Measurements from ENCODE around the gene IQGAP2. TPM values are rescaled to one million over a fixed set of nuclear protein-coding genes. Genes with fewer than 3 reads are reported as not detected.

IQGAP2 gene
- total RNA-seq, 2 experiments from 2014 or later = 118 to 124 TPM

- H3K9me3 Mint-ChIP-seq = no peaks in the 10 kb centered on the region
- H3K4me1 Mint-ChIP-seq = peaks cover 67% of the 10 kb centered on the region
- ChIA-PET CTCF (interaction anchor here (0.6 to 6.1 kb wide), 4 partner anchors 24 to 134 kb away, joined by 3 to 40 read pairs (median 14); partner anchors contain the start of gene S100Z), POLR2A (interaction anchor here (0.6 to 6.1 kb wide), 7 partner anchors 14 to 312 kb away, joined by 3 to 67 read pairs (median 4); partner anchors contain the start of gene IQGAP2)
- peak overlapping the region; percentile 83 for H3K4me3 Mint-ChIP-seq
- peak; percentile 42 for DNase-seq
- H3K27me3 Mint-ChIP-seq = no peaks in the 10 kb centered on the region
- H3K36me3 Mint-ChIP-seq (ENCODE audit: low read depth) = peaks cover 26% of the 10 kb centered on the region
- peak overlapping the region; percentile 76 for H3K27ac Mint-ChIP-seq
Observed at GRCh38 chr5:76714751-76715485, 311.8 kb downstream of the IQGAP2 start.

- DNase-seq = no peak
- Mint-ChIP-seq H3K27ac (peak overlapping the region; percentile 76), H3K4me3 (peak overlapping the region; percentile 83), H3K9me3 (no peaks in the 10 kb centered on the region), H3K27me3 (no peaks in the 10 kb centered on the region), H3K36me3 (ENCODE audit: low read depth) (peaks cover 24% of the 10 kb centered on the region), H3K4me1 (peaks cover 63% of the 10 kb centered on the region)
- ChIA-PET CTCF (interaction anchor here (0.6 to 6.1 kb wide), 3 partner anchors 24 to 134 kb away, joined by 3 to 40 read pairs (median 6); partner anchors contain the start of gene S100Z), POLR2A (interaction anchor here (0.7 to 6.1 kb wide), 4 partner anchors 17 to 59 kb away, joined by 3 to 67 read pairs (median 33); no protein-coding TSS in a partner anchor)
Observed at GRCh38 chr5:76715486-76715735, 312.3 kb downstream of the IQGAP2 start.

DNA sequence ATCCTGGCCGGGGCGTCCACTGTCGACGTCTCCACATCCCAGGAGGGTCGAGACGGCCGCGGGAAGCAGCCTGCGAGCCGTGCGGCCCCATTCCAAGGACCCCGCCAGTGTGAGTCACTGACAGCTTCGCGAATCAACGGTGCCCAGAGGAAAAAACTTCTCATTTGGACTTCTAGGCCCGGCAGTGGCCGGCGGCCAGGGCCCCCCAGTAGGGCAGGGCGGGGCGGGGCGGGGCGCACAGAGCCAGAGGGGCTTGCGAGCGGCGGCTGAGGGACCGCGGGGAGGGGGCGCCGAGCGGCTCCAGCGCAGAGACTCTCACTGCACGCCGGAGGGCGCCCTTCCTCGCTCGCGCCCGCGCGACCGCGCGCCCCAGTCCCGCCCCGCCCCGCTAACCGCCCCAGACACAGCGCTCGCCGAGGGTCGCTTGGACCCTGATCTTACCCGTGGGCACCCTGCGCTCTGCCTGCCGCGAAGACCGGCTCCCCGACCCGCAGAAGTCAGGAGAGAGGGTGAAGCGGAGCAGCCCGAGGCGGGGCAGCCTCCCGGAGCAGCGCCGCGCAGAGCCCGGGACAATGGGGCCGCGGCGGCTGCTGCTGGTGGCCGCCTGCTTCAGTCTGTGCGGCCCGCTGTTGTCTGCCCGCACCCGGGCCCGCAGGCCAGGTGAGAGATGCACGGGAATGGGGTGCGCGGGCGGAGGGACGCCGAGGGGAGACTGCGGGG is 312.8 kb downstream of the IQGAP2 start, which contains the start of gene F2R:
F2R (plus strand) TSS at position 391 of the 720 bp plus-strand sequence; CDS start at position 573, 182 bp downstream.
- H3K36me3 Mint-ChIP-seq (ENCODE audit: low read depth) = peaks cover 19% of the 10 kb centered on the region
- ChIA-PET POLR2A (interaction anchor here (1.7 to 6.1 kb wide), 4 partner anchors 17 to 59 kb away, joined by 9 to 67 read pairs (median 33); no protein-coding TSS in a partner anchor), CTCF (interaction anchor here (0.6 to 6.1 kb wide), 4 partner anchors 23 to 134 kb away, joined by 3 to 40 read pairs (median 18); partner anchors contain the start of gene S100Z)
- H3K4me1 Mint-ChIP-seq = peaks cover 61% of the 10 kb centered on the region
- H3K4me3 Mint-ChIP-seq = peak within 1 kb of the TSS; percentile 83
- H3K27ac Mint-ChIP-seq = peak within 1 kb of the TSS; percentile 76
- H3K27me3 Mint-ChIP-seq = no peaks in the 10 kb centered on the region
- no peaks in the 10 kb centered on the region for H3K9me3 Mint-ChIP-seq
- DNase-seq = peak; percentile 72

- H3K4me1 Mint-ChIP-seq = peaks cover 58% of the 10 kb centered on the region
- DNase-seq = peak; percentile 35
- peaks cover 20% of the 10 kb centered on the region for H3K36me3 Mint-ChIP-seq (ENCODE audit: low read depth)
- CTCF ChIA-PET = interaction anchor here (0.6 to 6.1 kb wide), 5 partner anchors 16 to 116 kb away, joined by 3 to 40 read pairs (median 4); no protein-coding TSS in a partner anchor
- peak overlapping the region; percentile 83 for H3K4me3 Mint-ChIP-seq
- no peaks in the 10 kb centered on the region for H3K9me3 Mint-ChIP-seq
- peak overlapping the region; percentile 76 for H3K27ac Mint-ChIP-seq
- no peaks in the 10 kb centered on the region for H3K27me3 Mint-ChIP-seq
- POLR2A ChIA-PET = interaction anchor here (0.6 to 6.1 kb wide), 6 partner anchors 10 to 58 kb away, joined by 3 to 67 read pairs (median 7); no protein-coding TSS in a partner anchor
Observed at GRCh38 chr5:76716456-76717157, 313.5 kb downstream of the IQGAP2 start.

- POLR2A ChIA-PET = interaction anchor here (0.6 to 6.1 kb wide), 6 partner anchors 9 to 57 kb away, joined by 3 to 67 read pairs (median 7); no protein-coding TSS in a partner anchor
- peaks cover 53% of the 10 kb centered on the region for H3K4me1 Mint-ChIP-seq
Observed at GRCh38 chr5:76717222-76718083, 314.4 kb downstream of the IQGAP2 start.

DNA sequence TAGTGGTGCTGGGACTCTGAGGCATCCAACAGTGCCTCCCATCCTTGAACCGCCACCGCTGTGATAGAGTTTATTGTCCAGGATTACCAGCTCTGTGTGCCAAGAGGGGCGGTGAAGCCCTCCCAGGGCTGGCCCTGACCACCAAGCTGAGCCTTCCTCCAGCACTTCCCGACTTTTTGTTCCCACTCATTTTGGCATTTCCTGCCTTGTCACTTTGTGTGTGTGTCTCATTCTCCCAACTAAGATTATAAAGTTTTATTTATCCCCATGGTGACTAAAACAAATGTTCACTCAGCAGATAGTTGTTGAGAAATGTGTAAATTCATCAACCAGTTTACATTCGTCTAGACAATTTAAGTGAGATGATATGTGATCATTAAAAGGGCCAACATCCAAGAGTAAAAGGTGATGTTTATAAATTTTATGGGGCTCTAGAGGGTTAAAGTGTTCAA is 315.3 kb downstream of the IQGAP2 start:
- DNase-seq = no peak
- Mint-ChIP-seq H3K4me1 (peaks cover 55% of the 10 kb centered on the region), H3K9me3 (no peaks in the 10 kb centered on the region), H3K27me3 (no peaks in the 10 kb centered on the region), H3K27ac (no peak overlapping the region), H3K4me3 (peak overlapping the region; percentile 5), H3K36me3 (ENCODE audit: low read depth) (peaks cover 26% of the 10 kb centered on the region)
- ChIA-PET POLR2A (interaction anchor here (1.6 to 6.1 kb wide), 3 partner anchors 8 to 20 kb away, joined by 5 to 67 read pairs (median 51); no protein-coding TSS in a partner anchor), CTCF (interaction anchor here (3.4 to 6.1 kb wide), 2 partner anchors 21 to 56 kb away, joined by 31 to 40 read pairs; no protein-coding TSS in a partner anchor)

More at GRCh38 chr5:76717222-76718083, 314.4 kb downstream of the IQGAP2 start:
- H3K27me3 Mint-ChIP-seq = no peaks in the 10 kb centered on the region
- DNase-seq = no peak
- peak overlapping the region; percentile 76 for H3K27ac Mint-ChIP-seq
- peaks cover 23% of the 10 kb centered on the region for H3K36me3 Mint-ChIP-seq (ENCODE audit: low read depth)
- CTCF ChIA-PET = interaction anchor here (0.6 to 6.1 kb wide), 6 partner anchors 16 to 174 kb away, joined by 3 to 40 read pairs (median 4); no protein-coding TSS in a partner anchor
- H3K4me3 Mint-ChIP-seq = peak overlapping the region; percentile 83
- H3K9me3 Mint-ChIP-seq = no peaks in the 10 kb centered on the region

- ChIA-PET CTCF (interaction anchor here (3.4 to 6.1 kb wide), 2 partner anchors 20 to 55 kb away, joined by 31 to 40 read pairs; no protein-coding TSS in a partner anchor), POLR2A (interaction anchor here (5.9 to 6.1 kb wide), 2 partner anchors 14 to 19 kb away, joined by 51 to 67 read pairs; no protein-coding TSS in a partner anchor)
- Mint-ChIP-seq H3K27me3 (no peaks in the 10 kb centered on the region), H3K36me3 (ENCODE audit: low read depth) (peaks cover 29% of the 10 kb centered on the region), H3K27ac (no peak overlapping the region), H3K9me3 (no peaks in the 10 kb centered on the region), H3K4me3 (no peak overlapping the region), H3K4me1 (peaks cover 52% of the 10 kb centered on the region)
- DNase-seq = no peak
Observed at GRCh38 chr5:76718880-76719279, 315.8 kb downstream of the IQGAP2 start.

GRCh38 chr5:76720988-76721569 is 318.0 kb downstream of the IQGAP2 start:
- H3K27ac Mint-ChIP-seq = no peak overlapping the region
- H3K27me3 Mint-ChIP-seq = no peaks in the 10 kb centered on the region
- H3K4me1 Mint-ChIP-seq = peaks cover 51% of the 10 kb centered on the region
- H3K9me3 Mint-ChIP-seq = no peaks in the 10 kb centered on the region
- ChIA-PET CTCF (interaction anchor here (2.4 kb wide), 1 partner anchor 53 kb away, joined by 14 read pairs; no protein-coding TSS in a partner anchor), POLR2A (interaction anchor here (3.6 kb wide), 2 partner anchors 12 to 17 kb away, joined by 17 to 19 read pairs; no protein-coding TSS in a partner anchor)
- no peak overlapping the region for H3K4me3 Mint-ChIP-seq
- no peak for DNase-seq
- H3K36me3 Mint-ChIP-seq (ENCODE audit: low read depth) = peaks cover 45% of the 10 kb centered on the region

DNA sequence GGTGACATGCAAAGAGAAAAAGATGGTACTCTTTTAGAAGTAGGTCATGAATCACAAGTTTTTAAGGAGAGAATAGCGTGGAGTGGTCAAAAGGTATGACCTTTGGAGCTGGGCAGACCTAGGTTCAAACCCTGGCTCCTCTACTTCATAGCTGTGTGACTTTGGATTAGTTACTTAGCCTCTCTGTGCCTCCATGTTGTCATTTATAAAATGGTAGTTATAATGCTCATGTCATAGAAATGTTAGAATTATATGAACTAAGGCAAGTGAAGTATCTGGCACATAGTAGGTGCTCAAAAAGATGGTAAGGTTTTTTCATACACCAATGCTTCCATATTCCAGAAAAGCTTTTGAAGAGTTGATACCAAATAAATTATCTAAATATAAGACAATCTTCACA is 320.2 kb downstream of the IQGAP2 start:
- H3K4me3 Mint-ChIP-seq = no peak overlapping the region
- ChIA-PET POLR2A (interaction anchor here (3.6 kb wide), 2 partner anchors 10 to 15 kb away, joined by 17 to 19 read pairs; no protein-coding TSS in a partner anchor), CTCF (no interaction called here)
- peaks cover 8% of the 10 kb centered on the region for H3K9me3 Mint-ChIP-seq
- no peak overlapping the region for H3K27ac Mint-ChIP-seq
- H3K36me3 Mint-ChIP-seq (ENCODE audit: low read depth) = peaks cover 42% of the 10 kb centered on the region
- no peak for DNase-seq
- H3K27me3 Mint-ChIP-seq = no peaks in the 10 kb centered on the region
- H3K4me1 Mint-ChIP-seq = peaks cover 34% of the 10 kb centered on the region

- DNase-seq = no peak
- POLR2A ChIA-PET = interaction anchor here (3.6 kb wide), 2 partner anchors 9 to 14 kb away, joined by 17 to 19 read pairs; no protein-coding TSS in a partner anchor
- H3K4me3 Mint-ChIP-seq = no peak overlapping the region
- H3K27me3 Mint-ChIP-seq = no peaks in the 10 kb centered on the region
- peaks cover 28% of the 10 kb centered on the region for H3K4me1 Mint-ChIP-seq
- CTCF ChIA-PET = no interaction called here
- H3K36me3 Mint-ChIP-seq (ENCODE audit: low read depth) = peaks cover 41% of the 10 kb centered on the region
- no peak overlapping the region for H3K27ac Mint-ChIP-seq
- peaks cover 9% of the 10 kb centered on the region for H3K9me3 Mint-ChIP-seq
Observed at GRCh38 chr5:76723906-76724305, 320.8 kb downstream of the IQGAP2 start.

- peaks cover 50% of the 10 kb centered on the region for H3K36me3 Mint-ChIP-seq (ENCODE audit: low read depth)
- POLR2A ChIA-PET = no interaction called here
- CTCF ChIA-PET = interaction anchor here (1.0 to 1.3 kb wide), 2 partner anchors 50 to 123 kb away, joined by 3 to 5 read pairs; no protein-coding TSS in a partner anchor
- DNase-seq = no peak
- no peaks in the 10 kb centered on the region for H3K27me3 Mint-ChIP-seq
- no peak overlapping the region for H3K4me3 Mint-ChIP-seq
- peaks cover 27% of the 10 kb centered on the region for H3K4me1 Mint-ChIP-seq
- H3K9me3 Mint-ChIP-seq = peaks cover 19% of the 10 kb centered on the region
- H3K27ac Mint-ChIP-seq = no peak overlapping the region
Observed at GRCh38 chr5:76724871-76725270, 321.8 kb downstream of the IQGAP2 start.
